RWPE2 (cell line): ENCODE results near the gene ZNF518A.

Experiments used
- ATAC-seq: fragments of 200-7000 bp; cut with Tn5 transposase; 3 replicates; pipeline ENCODE4 v1.9.1; 2021; ENCODE audit warnings: low read depth
- DNase-seq: peaks from one replicate; pipeline ENCODE4 v3.0.0-alpha.2; 2020; ENCODE audit warnings: low spot score
- H3K27ac ChIP-seq: fragments of 450-650 bp; 2 replicates; pipeline ENCODE4 v1.5.1; 2017; ENCODE audit warnings: mild to moderate bottlenecking; ENCODE audit not compliant: poor library complexity, severe bottlenecking
- H3K27me3 ChIP-seq: fragments of 250-450 bp; sonication (Bioruptor Pico); 2 replicates; pipeline ENCODE4 v1.5.1; 2021; ENCODE audit warnings: mild to moderate bottlenecking, moderate library complexity; ENCODE audit not compliant: insufficient read depth, poor library complexity, severe bottlenecking
- H3K36me3 ChIP-seq: fragments of 250-450 bp; sonication (Bioruptor Pico); 2 replicates; pipeline ENCODE4 v1.5.1; 2020; ENCODE audit warnings: low read depth, mild to moderate bottlenecking, moderate library complexity
- H3K4me1 ChIP-seq: fragments of 250-450 bp; sonication (Bioruptor Pico); 2 replicates; pipeline ENCODE4 v1.5.1; 2021; ENCODE audit warnings: mild to moderate bottlenecking, moderate library complexity; ENCODE audit not compliant: insufficient read depth, poor library complexity, severe bottlenecking
- H3K4me3 ChIP-seq: fragments of 250-450 bp; sonication (Bioruptor Pico); 2 replicates; pipeline ENCODE4 v1.5.1; 2021; ENCODE audit warnings: mild to moderate bottlenecking, moderate library complexity; ENCODE audit not compliant: severe bottlenecking
- H3K9me3 ChIP-seq: fragments of 250-450 bp; sonication (Bioruptor Pico); 2 replicates; pipeline ENCODE4 v1.5.1; 2021; ENCODE audit warnings: mild to moderate bottlenecking, moderate library complexity; ENCODE audit not compliant: severe bottlenecking
- TF ChIP-seq, protein P1 (sequence below): fragments of 450-650 bp; IDR thresholded peaks from one replicate; pipeline ENCODE4 v1.5.1; 2017; ENCODE audit warnings: mild to moderate bottlenecking, moderate library complexity; ENCODE audit not compliant: poor library complexity, severe bottlenecking

ZNF518A gene

DNA sequence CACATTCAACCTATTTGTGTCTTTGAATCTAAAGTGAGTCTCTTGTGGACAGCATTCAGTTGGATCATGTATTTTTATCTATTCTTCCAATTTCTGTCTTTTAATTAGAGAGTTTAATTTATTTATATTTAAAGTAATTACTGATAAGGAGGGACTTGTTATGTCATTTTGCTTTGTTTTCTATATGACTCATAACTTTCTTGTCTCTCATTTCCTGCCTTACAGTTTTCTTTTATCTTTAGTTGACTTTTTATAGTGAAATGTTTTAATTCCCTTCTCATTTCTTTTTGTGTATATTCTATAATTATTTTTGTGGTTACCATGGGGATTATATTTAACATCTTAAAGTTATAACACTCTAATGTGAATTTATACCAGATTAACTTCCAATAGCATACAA, 7.3 kb upstream of the ZNF518A start:
- no peaks in the 10 kb centered on the region for H3K9me3 ChIP-seq

DNA sequence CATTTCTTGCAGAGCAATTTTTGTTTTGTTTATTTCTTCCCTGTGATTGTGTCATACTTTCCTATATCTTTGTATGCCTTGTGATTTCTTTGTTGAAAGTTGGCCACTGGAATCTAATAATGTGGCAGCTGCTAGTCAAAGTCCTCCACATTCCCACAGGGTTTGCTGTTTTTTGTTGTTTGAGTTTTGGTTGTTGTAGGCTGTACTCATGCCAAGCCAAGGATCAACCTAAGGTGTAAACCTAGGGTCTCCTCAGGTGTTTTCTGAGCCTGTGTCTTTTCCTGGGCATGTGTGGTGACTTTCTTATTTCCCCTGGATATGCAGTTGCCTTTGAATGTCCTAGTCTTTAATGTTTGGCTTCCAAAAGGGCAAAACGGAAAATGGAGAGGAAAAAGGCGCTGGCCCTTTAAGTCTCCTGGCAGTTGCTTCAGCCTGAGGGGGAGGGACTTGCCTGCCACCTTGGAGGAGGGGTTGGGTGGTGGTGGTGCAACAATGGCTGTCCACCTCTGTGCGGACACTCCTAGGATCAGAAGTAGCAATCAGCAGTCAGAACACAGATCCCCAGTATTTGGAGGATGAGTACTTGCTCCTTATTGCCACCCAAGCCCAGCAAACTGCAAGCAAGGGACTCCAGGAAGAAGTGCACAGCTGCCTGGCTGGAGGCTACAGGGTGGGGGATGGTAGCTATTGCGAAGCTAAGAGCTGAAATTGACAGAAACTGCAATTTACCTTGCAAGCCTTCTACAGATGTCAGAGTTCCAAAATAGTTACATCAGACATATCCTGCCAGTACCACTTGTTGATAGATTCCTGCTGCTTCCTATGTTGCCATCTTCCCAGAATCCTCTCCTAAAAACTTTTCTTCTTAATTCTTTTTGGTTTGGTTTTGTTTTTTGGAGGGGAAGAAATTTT, 5.6 kb upstream of the ZNF518A start:
- Histone ChIP-seq H3K4me1 (peaks cover 20% of the 10 kb centered on the region), H3K4me3 (peak overlapping the region; percentile 22), H3K36me3 (no peaks in the 10 kb centered on the region), H3K9me3 (no peaks in the 10 kb centered on the region), H3K27ac (peak overlapping the region; percentile 30), H3K27me3 (no peaks in the 10 kb centered on the region)
- ATAC-seq (peak; percentile 84), DNase-seq (no peak)
- TF ChIP-seq, protein P1, sequence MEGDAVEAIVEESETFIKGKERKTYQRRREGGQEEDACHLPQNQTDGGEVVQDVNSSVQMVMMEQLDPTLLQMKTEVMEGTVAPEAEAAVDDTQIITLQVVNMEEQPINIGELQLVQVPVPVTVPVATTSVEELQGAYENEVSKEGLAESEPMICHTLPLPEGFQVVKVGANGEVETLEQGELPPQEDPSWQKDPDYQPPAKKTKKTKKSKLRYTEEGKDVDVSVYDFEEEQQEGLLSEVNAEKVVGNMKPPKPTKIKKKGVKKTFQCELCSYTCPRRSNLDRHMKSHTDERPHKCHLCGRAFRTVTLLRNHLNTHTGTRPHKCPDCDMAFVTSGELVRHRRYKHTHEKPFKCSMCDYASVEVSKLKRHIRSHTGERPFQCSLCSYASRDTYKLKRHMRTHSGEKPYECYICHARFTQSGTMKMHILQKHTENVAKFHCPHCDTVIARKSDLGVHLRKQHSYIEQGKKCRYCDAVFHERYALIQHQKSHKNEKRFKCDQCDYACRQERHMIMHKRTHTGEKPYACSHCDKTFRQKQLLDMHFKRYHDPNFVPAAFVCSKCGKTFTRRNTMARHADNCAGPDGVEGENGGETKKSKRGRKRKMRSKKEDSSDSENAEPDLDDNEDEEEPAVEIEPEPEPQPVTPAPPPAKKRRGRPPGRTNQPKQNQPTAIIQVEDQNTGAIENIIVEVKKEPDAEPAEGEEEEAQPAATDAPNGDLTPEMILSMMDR, result no peak

More for the DNA sequence above, 7.3 kb upstream of the ZNF518A start:
- Histone ChIP-seq H3K36me3 (no peaks in the 10 kb centered on the region), H3K27ac (no peak overlapping the region), H3K27me3 (no peaks in the 10 kb centered on the region), H3K4me1 (peaks cover 14% of the 10 kb centered on the region), H3K4me3 (no peak overlapping the region)
- TF ChIP-seq, protein P1, result no peak
- ATAC-seq (no peak), DNase-seq (no peak)

DNA sequence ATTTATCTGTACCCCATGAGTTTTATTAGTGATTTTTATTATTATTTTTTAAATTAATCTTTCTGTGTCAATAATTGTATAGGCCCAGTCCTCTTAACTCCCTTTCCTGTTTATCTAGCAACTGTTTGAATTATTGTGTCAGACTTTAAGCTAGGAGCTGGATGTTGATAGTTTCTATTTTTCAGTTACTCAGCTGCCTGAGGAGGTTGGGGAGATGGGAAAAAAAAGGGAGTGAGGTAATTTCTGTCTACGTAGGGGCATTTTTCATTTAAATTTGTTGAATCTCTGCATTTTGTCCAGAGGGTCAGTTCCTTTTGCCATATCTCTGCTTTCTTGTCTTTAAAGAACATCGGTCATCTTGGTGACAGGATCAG, 5.0 kb upstream of the ZNF518A start:
- DNase-seq (no peak), ATAC-seq (no peak)
- Histone ChIP-seq H3K4me1 (peaks cover 20% of the 10 kb centered on the region), H3K36me3 (no peaks in the 10 kb centered on the region), H3K9me3 (no peaks in the 10 kb centered on the region), H3K27me3 (no peaks in the 10 kb centered on the region), H3K27ac (peak overlapping the region; percentile 30), H3K4me3 (no peak overlapping the region)
- TF ChIP-seq, protein P1, result no peak

DNA sequence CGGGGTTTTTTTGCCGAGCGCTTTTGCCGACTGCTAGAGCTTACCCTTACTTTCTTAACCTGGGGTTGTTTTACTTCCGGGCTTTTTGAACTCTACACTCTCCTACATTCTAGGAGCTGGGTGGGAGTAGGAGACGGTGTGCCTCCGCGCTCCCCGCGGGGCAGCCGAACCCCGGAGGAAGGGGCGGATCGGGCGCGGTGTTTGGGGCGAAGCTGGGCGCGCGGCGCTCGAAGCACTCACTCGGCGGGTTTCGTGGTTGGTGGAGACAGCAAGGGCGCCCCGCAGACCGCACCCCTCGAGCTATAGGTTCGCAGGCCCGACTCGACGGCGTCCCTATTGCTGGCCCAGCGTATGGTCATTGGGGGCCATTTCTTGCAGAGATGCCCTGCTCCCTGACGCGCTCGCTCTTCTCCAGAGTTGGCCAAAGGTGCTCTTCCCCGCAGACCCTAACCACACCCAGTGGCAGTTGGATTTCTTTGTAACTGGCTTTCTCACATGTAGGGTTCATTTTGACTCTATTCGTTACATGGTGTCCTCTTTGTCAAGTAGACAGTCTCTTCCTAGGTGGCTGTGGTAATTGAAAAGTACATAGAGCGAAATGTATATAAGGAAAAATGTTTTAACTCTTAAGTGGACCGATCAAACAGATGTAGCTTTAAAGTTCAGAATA, 364 bp downstream of the ZNF518A start:
- DNase-seq, result peak; percentile 81
- ATAC-seq, result peak; percentile 83
- TF ChIP-seq, protein P1, result no peak
- H3K27ac ChIP-seq, result peak overlapping the region; percentile 92
- H3K4me1 ChIP-seq, result peaks cover 32% of the 10 kb centered on the region
- H3K9me3 ChIP-seq, result no peaks in the 10 kb centered on the region
- no peaks in the 10 kb centered on the region for H3K27me3 ChIP-seq
- H3K4me3 ChIP-seq, result peak overlapping the region; percentile 87
- H3K36me3 ChIP-seq, result peaks cover 30% of the 10 kb centered on the region
